Erythroblast (primary cell): ENCODE data around the gene TSPAN32.

Experiments
- GATA1 ChIP-seq: IDR thresholded peaks from 2 replicates; pipeline ENCODE4 v1.6.1; 2011; ENCODE audit warnings: low read depth, mild to moderate bottlenecking, control low read depth, low read length, moderate library complexity
- POLR2A ChIP-seq: IDR thresholded peaks from 2 replicates; pipeline ENCODE4 v1.6.1; 2011; ENCODE audit warnings: mild to moderate bottlenecking, low read length

DNA sequence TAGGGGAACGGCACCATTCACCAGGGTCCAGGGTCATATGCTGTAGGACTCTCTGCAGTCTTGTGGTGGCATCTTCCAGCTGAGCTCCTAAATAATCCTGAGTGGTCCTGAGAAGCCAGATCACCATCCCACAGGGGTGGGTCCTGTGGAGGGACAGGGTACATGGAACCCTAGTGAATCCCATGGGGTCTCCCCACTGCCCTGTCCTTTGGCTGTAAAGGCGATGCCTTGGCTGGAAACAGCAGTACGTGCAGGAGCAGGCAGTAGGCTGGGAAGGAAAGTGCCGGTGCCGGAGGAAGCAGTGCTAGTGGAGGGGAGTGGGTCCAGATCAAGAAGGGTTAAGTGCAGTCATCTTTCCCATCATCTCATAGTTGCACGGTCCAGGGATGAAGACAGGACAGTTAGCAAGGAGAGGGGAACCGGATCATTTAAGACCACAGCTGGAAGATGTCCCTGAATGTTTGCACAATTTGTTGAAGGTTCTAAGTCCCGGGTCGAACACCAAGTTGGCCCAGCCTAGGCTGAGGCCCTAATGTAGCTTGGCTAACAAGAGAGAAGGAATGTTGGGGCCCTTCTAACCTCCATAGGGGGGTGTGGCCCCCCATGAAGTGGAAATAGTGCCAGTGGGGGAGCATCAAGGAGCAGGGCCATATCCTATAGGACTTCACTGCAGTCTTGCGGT lies 18.1 kb downstream of the TSPAN32 start:
- no peak for TF ChIP-seq GATA1
- peak; percentile 47 for TF ChIP-seq POLR2A
